Epithelial cell of proximal tubule (primary cell): ENCODE measurements around the gene WDR20. TPM values are rescaled to one million over a fixed set of nuclear protein-coding genes. Genes with fewer than 3 reads are reported as not detected.

ENCODE experiments used
- DNase-seq: peaks from one replicate; pipeline ENCODE4 v3.0.0-alpha.2; 2011; ENCODE audit warnings: low read depth
- H3K4me3 ChIP-seq: 2 replicates; pipeline ENCODE4 v1.5.1; 2011; ENCODE audit warnings: low read depth, mild to moderate bottlenecking, low read length
- CTCF ChIP-seq: conservative IDR thresholded peaks from 2 replicates; pipeline ENCODE4 v1.5.1; 2012; ENCODE audit warnings: low read depth, mild to moderate bottlenecking, low read length
- total RNA-seq: library from RNA; depleted of rRNA; stranded (reverse); fragments of >200 nt; gene quantifications from 2 replicates; pipeline ENCODE4 v1.2.3, GENCODE V29; 2015

The WDR20 gene
- total RNA-seq, 1 donor from 2014 or later: 13.8 TPM

DNA sequence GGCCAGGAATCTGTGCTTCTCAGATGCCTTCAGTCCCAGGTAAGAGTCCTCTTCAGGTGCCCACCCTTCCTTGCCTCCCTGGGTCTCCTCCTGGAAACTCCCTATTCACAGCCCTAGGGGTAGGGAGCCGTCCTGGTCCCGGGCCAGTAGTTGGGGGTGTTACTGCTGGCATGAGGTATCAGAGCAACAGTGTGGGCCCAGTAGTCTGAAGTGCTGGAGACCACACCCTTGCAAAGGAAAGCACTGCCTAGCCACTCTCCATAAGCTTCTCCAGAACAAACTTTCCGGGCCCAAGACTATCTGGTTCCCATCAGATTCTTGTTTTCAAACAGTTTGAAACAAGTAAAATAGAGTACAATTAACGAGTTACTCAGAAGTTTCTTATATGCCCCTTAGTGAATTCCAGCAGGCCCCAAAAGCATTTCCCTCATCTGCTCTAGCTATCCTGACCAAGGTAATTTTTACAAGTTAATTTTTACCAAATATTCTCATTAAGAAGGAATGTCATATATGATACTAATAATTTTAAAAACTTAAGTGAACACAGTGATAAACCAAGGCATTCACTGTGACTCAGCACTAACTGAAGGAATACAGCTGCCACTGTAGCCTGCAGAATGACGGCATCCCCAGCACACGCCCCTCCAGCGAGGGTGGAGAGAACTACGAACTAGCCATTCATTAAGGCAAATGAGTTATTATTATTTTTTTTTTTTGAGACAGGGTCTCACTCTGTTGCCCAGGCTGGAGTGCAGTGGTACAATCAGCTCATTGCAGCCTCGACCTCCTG, 115.9 kb downstream of the WDR20 start:
- no peak overlapping the region for H3K4me3 ChIP-seq
- TF ChIP-seq CTCF: no peak
- no peak for DNase-seq

GRCh38 chr14:102256716-102257115, 117.0 kb downstream of the WDR20 start:
- no peak overlapping the region for H3K4me3 ChIP-seq
- no peak for TF ChIP-seq CTCF
- DNase-seq: no peak

GRCh38 chr14:102258136-102258535, 118.4 kb downstream of the WDR20 start:
- H3K4me3 ChIP-seq: no peak overlapping the region
- TF ChIP-seq CTCF: no peak
- no peak for DNase-seq

Other genes with a start within 250 kb of the WDR20 start
- gene DYNC1H1, start 175.3 kb upstream of the WDR20 start, total RNA-seq: 300 and 402 TPM in 2 replicates
- gene HSP90AA1, start 52.9 kb upstream of the WDR20 start, total RNA-seq: 615 and 1,253 TPM in 2 replicates
- gene MOK, start 165.3 kb downstream of the WDR20 start, total RNA-seq: 2.3 and 7.5 TPM in 2 replicates
- 8.2 and 16.9 TPM in 2 replicates for gene ZNF839, start 179.8 kb downstream of the WDR20 start, total RNA-seq
- gene CINP, start 223.0 kb downstream of the WDR20 start, total RNA-seq: 43.5 and 44.5 TPM in 2 replicates
- gene TECPR2, start 223.0 kb downstream of the WDR20 start, total RNA-seq: 5.1 and 16.4 TPM in 2 replicates